ENCODE measurements around the gene DDR2. TPM values are rescaled to one million over a fixed set of nuclear protein-coding genes. Genes with fewer than 3 reads are reported as not detected.

The DDR2 gene
- total and polyA plus RNA-seq, 8 donors, result 1.4 to 14.6 (median 3.3) TPM

GRCh38 chr1:162672622-162673260 lies 40.5 kb downstream of the DDR2 start:
- Histone ChIP-seq H3K4me1 (no peaks in the 10 kb centered on the region), H3K27me3 (no peaks in the 10 kb centered on the region), H3K36me3 (no peaks in the 10 kb centered on the region), H3K9me3 (no peaks in the 10 kb centered on the region), H3K27ac (no peak overlapping the region), H3K4me3 (no peak overlapping the region)
- DNase-seq, result no peak
- TF ChIP-seq CTCF (IDR thresholded peaks at IDR 0.05), result no peak
- no peak for ATAC-seq
- FAIRE-seq, result no peak
- 65 to 70% methylated on average over 3 of the region's 3 CpGs for WGBS, 2 donors
- intact Hi-C loops (cut with DNase I), result no loop called here

GRCh38 chr1:162674034-162674608 lies 41.9 kb downstream of the DDR2 start:
- H3K36me3 ChIP-seq, result no peaks in the 10 kb centered on the region

GRCh38 chr1:162676087-162676486 lies 43.8 kb downstream of the DDR2 start:
- ATAC-seq (peak in 2 of 4 donors; percentile 40 to 42), FAIRE-seq (no peak), DNase-seq (no peak)
- TF ChIP-seq CTCF (IDR thresholded peaks at IDR 0.05), result no peak
- Histone ChIP-seq H3K4me3 (no peak overlapping the region), H3K27ac (no peak overlapping the region), H3K36me3 (no peaks in the 10 kb centered on the region), H3K9me3 (no peaks in the 10 kb centered on the region), H3K27me3 (no peaks in the 10 kb centered on the region), H3K4me1 (no peaks in the 10 kb centered on the region)
- intact Hi-C loops (cut with DNase I), result no loop called here
- WGBS, 2 donors, result 56 to 76% methylated on average over 2 of the region's 2 CpGs

More at GRCh38 chr1:162674034-162674608, 41.9 kb downstream of the DDR2 start:
- FAIRE-seq, result no peak
- Histone ChIP-seq H3K4me1 (no peaks in the 10 kb centered on the region), H3K4me3 (no peak overlapping the region), H3K27ac (no peak overlapping the region), H3K27me3 (no peaks in the 10 kb centered on the region), H3K9me3 (no peaks in the 10 kb centered on the region)
- 91 to 96% methylated on average over 2 of the region's 2 CpGs for WGBS, 2 donors
- no peak for ATAC-seq
- no peak for TF ChIP-seq CTCF (IDR thresholded peaks at IDR 0.05)
- DNase-seq, result no peak
- intact Hi-C loops (cut with DNase I), result no loop called here

- DNase-seq (no peak), ATAC-seq (no peak), FAIRE-seq (no peak)
- no peak overlapping the region for H3K4me3 ChIP-seq
- no peaks in the 10 kb centered on the region for H3K9me3 ChIP-seq
- 81 to 85% methylated on average over 7 of the region's 7 CpGs for WGBS, 2 donors
- H3K27ac ChIP-seq, result no peak overlapping the region
- no peaks in the 10 kb centered on the region for H3K27me3 ChIP-seq
- intact Hi-C loops (cut with DNase I), result no loop called here
- H3K36me3 ChIP-seq, result no peaks in the 10 kb centered on the region
- H3K4me1 ChIP-seq, result no peaks in the 10 kb centered on the region
- no peak for TF ChIP-seq CTCF (IDR thresholded peaks at IDR 0.05)
These were observed 44.5 kb downstream of the DDR2 start for GRCh38 chr1:162676750-162677149.

Data from pancreas (tissue), 10 donors.